Testis (tissue), 2 donors: Measurements from ENCODE around the gene ALPK1.

Source experiments
- CTCF ChIP-seq, 3 experiments: fragments of 450-650 bp in 2 of 3; fragments of 200-600 bp in 1 of 3; sonication (generic) in 1 of 3; IDR thresholded peaks; one replicate each; pipeline ENCODE4 v1.5.1; 2016 to 2019; ENCODE audit warnings: antibody characterized with exemption in 3 of 3, mild to moderate bottlenecking in 2 of 3, moderate library complexity in 1 of 3
- POLR2A ChIP-seq: fragments of 450-650 bp; IDR thresholded peaks from one replicate; pipeline ENCODE4 v1.6.1; 2017; ENCODE audit warnings: antibody characterized with exemption, mild to moderate bottlenecking, moderate library complexity

- TF ChIP-seq POLR2A: no peak
- TF ChIP-seq CTCF (IDR thresholded peaks at IDR 0.05): no peak
Observed at GRCh38 chr4:112287258-112287989, 9.7 kb upstream of the ALPK1 start.
